GM19240 (cell line): ENCODE data around the gene ACAP3.

Source experiments
- DNase-seq: peaks from one replicate; pipeline ENCODE4 v3.0.0; 2011; ENCODE audit warnings: low spot score; ENCODE audit not compliant: insufficient read length

ACAP3 gene

DNA sequence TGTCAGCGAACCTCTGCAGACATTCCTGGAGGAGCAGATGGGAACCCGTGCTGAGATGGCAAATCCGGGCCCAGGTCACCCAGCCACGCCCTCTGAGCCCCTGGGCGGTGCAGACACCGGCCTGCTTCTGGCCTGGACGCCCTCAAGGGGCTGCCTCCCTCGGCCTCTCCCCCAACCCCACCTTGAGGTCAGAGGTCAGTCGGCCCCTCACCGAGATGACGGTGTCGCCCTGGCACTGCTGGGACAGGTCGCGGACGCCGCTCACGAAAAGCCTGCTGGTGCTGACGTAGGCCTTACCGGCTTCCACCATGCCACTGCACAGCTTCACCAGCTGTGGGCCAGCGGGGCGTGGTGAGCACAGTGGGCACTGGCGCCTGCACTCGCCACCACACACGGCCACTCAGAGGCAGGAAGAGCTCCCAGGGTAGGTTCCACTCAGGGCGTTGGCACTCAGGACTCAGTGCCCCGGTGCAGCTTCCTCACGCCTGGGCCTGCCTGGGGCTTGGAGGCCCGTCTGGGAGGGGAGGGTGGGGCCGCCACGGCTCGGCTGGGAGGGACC, 4.7 kb downstream of the ACAP3 start:
- DNase-seq, result no peak

DNA sequence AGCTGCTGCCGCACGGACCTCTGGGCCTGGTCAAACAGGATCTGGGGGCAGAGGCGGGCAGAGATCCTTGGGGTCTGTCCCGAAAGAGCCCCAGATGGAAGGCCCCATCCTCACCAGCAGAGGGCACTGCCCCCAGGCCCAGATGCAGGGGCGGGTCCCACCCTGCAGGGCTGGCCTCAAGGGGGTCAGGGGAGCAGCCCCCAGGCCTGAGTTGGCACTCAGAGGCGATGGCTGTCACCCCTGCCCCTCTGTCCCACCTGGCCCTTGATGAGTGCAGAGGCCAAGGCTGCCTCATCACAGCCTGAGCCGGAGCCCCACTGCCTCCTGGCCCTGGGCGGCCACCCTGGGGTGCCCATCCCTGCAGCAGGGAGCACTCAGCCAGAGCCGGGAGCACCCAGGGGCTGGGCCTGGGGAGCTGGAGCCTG, 5.7 kb downstream of the ACAP3 start:
- DNase-seq, result no peak

DNA sequence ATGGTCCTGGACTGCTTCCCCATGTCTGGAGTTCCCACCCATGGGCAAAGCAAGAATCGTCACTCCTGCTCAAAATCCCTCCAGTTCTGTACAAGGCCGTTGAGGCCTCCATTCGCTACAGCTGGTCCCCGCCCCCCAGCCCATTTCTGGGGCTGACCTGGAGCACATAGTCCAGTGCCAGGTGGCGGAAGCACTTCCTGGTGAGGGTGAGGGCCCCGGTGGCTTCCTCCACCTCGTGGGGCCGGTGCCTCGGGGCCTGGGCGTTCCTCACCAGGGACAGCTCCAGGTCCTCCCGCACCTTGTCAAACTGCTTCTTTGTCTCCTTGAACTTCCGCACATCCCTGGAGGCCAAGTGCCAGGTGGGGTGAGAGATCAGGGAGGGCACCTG, 7.4 kb downstream of the ACAP3 start:
- DNase-seq, result no peak

DNA sequence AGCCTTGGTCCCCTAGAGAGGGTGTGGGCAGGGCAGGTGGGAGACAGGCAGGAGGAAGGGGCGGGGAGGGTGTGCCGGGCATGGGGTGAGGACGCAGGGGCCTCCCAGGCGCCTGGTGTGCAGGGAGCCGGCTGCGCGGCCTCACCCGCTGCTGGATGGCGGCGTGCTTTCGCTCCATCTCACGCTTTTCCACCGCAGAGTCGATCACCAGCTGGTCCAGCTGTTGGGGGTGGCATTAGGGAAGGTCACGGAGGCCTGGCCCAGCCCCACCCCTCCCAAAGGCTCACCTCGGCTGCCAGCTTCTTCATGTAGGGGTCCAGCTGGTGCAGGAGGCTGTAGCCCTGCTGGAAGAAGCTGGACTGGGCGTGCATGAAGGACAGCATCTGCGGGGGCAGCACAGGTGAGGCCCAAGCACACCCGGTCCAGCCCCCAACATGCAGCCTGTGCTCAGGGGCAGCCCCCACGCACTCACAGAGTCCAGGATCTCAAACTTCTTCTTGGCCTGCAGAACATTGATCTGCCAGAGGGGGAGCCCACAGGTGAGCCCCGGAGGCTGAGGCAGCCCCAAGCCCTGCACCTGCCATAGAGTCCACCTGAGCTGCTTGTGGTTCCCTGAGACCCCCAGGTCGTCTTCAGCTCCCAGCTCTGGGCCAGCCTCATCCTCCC, 7.9 kb downstream of the ACAP3 start:
- no peak for DNase-seq

DNA sequence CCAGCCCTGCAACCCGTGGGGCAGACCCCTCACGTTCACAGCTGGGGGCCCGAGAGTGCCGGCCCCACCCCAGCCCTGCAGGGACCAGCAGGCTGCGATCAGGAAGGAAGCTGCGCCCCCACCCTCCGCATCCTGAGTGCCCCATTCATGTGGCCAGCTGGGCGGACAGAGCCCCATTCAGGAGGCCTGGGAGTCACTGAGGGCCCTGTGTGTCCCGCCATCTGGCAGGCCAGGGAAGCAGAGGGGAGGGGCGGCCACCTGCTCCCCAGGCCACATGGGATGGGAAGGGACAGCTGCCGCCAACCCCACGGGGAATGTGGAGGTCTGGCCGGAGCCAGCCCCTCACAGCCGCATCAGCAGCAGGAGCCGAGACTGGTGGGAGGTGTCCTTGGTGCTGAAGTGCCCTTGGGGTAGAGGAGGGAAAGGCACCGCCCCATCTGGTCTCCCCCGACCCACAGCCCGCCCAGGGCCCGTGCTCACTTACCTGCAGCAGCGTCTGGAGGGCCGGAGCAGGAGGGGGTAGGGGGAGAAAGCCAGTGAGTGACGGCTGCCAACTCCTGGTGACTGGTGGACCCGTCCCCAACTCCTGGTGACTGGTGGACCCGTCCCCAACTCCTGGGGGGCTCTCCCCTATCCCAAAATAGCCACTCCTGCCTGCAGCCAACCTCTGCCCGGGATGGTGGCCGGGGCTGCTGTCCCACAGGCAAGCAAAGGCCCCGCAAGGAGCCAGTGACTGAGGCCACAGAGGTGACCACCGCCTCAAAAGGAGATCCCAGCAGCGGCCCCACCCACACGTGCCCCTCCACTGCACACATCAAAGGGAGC, 8.7 kb downstream of the ACAP3 start:
- no peak for DNase-seq

DNA sequence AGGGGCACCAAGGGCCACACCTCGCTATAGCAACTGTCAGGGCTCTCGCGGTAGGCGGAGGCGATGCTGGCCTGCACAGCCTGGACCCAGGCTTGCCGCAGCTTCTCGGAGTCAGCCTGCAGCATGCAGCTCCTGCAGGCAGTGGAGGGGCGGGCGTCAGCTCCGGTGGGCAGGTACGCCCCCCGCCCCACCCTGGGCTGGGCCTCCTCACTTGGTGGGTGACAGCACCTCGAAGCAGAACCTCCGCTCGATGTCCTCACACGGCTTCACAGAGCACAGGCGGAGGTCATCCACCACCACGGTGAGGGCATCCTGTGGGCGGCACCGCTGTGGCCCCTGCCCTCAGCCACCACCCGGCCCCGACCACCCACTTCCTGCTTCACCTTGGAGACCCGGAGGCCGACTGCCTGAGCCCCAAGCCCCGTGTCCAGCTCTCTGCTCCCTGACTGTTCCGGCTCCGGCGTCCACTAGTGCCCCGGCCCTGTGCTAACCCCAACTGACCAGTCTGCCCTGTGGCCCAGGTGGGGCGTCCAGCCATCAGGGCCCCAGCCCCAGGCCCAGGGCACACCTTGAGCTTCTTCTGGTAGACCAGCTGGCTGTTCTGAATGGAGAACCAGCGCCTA, 9.8 kb downstream of the ACAP3 start:
- DNase-seq, result no peak

DNA sequence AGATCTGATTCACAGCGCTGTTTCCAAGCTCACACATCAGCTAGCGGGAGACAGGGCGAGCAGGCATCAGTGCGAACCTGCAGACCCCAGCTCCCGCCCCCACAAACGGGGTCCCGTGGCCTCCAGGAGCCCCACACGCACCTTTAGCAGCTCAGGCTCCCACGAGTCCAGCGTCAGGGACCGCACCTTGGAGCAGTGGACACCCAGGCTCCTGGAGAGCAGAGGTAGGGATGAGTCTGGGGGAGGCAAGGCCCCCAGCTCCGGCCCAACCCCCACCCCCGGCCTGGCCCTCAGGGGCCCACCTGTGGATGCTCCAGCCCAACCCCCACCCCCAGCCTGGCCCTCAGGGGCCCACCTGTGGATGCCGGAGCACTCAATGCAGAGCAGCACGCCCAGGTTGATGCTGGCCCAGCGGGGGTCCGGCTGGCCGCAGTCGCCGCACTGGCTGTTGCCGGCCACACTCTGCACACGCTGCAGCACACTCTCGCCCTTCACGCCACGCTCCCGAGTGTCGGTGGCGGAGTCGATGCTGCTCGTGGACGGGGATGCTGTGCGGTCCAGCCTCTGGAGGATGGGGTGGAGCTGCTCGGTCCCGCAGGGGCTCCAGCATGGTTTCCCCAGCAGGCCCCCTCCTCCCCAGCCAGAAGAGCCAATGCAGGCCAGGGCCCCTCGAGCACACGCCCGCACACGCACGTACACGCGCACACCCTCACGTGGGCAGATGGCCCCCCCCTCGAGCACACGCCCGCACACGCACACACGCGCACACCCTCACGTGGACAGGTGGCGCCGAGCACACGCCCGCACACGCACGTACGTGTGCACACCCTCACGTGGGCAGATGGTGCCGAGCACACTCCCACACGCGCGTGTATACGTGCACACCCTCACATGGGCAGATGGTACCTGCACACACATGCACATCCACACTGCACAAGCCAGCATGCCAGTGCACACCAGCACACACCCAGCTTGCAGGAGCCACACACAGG, 11.4 kb downstream of the ACAP3 start:
- DNase-seq, result no peak

DNA sequence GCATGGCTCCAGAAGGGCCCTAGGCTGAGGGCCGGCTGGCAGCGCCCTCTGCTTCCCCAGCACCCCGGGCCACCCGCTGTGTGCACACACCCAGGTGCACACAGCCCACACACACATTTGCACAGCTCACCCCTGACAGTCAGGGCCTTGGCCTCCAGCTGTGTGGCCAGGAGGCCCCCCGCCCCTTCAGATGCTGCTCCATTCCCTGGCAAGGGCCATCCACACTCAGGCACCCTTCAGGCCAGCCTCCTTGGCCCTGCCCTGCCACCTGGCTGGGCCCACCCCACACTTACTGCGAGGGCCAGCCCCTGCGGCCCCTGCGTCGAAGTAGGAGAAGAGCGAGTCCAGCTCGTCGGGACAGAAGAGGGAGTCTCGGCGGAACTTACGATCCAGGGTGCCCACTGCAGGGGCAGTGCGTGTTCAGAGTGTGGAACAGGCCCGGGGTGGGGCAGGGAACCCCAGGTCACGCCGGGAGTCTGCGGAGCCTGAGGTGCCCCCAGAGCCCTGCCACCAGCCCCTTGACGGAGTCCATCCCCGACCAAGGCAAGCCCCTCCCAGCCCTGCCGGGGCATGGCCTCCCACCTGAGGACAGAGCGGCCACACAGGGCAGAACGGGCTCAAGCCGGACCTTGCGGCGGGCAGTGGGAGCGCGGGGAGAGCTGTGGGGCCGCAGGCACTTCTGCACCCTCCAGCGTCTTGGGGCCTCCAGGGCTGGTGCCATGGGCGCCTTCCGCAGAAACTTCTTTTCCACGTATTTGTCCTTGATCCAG, 12.4 kb downstream of the ACAP3 start:
- DNase-seq, result no peak

DNA sequence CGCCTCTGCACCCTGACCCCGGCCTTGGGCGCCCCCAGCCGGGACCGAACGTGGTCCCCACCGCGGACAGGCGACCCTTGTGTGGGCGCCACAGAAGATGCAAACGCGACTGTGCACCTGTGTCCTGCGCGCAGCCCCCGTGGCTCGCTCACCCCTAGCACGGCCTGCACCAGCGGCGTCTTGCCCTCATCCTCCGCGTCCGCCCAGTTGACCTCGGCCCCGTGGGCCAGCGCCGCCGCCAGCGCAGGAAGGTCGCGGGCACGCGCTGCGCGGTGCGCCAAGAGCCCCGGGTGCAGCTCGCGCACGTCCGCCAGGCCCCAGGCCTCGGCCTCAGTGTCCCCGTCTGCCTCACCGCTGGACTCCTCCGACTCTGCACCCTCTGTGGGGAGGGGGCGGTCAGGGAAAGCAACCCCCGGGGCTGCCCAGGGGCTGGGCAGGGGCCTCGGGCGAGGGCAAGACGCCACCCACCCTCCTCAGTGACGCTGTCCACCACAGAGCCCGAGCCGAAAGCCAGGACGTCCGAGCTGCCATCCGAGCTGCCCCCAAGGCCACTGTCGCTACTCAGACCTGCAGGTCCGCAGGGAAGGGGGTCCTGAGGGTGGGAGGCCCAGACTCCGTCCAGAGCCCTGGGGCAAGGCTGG, 13.4 kb downstream of the ACAP3 start:
- DNase-seq, result no peak

DNA sequence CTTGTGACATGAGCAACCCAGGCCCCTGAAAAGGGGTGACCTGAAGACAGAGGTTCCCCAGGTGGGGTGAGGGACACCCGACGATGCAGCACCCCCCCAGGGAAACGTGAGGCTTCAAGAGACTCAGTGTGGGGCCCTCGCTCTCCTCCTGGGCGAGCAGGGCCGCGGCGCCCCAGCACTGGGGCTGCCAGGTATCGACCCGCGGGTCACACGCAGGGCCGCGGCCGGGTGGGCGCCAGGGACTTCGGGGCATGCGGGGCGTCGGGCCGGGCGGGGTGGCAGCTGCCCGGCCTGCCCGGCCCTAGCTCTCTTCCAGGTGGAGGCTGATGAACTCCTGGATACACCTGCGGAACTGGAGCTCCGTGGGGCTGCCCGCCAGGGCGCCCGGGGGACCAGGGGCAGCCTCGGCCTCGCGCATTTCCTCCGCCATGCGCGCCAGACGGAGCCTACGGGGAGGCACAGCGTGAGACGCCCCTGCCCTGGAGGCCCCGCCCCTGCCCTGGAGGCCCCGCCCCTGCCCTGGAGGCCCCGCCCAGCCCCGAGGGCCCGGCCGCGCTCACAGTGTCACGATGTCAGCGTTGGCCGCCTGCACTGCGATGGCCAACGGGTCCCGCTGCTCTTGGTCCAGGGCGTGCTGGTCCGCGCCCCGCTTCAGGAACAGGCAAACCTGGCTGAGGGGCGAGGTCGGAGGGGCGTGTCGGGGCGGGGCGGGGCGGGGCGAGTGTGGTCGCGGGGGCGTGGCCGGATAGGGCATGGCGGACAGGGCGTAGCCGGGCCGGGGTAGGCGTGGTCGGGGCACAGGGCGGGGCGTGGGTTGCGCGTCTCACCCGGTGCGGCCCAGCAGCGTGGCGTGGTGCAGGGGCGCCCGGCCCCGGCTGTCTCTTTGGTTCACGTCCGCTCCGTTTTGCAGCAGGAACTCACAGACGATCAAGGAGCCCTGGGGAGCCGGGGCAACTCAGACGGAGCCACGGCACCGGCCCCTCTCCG, 14.2 kb downstream of the ACAP3 start:
- DNase-seq, result no peak

DNA sequence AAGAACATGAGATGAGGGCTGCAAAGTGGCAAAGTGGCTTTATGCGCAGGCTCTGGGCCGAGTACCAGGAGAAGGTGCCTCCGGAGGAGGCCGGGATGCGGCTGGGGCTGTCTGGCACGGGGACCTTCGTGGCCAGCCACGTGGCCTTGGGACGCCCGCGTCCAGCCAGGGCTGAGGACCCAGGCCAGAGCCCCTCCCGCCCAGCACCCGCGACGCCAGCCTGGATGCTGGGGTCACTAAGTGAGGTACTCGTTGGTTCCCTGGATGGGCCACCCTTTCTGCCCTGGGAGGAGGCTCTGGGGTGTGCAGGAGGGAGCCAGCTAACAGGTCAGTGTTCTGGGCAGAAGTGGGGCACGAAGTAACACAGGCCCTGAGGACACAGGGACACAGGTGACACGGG, 14.9 kb downstream of the ACAP3 start:
- DNase-seq, result no peak

DNA sequence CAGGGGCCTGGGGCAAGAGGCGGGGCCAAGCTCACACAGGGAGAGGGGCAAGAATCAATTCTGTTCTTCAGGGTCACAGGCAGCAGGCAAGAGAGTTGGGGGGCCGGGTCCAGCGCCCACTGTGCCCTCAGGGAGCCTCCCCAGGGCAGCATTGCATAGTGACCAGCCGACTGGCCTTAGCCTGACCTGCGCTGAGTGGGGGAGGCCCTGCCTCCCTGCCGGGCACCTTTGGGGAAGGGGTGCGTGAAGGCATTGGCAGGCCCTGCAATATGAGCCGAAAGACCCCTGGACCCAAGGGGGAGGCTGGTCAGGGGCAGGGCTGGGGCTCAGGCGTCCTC, 15.3 kb downstream of the ACAP3 start:
- DNase-seq, result no peak

DNA sequence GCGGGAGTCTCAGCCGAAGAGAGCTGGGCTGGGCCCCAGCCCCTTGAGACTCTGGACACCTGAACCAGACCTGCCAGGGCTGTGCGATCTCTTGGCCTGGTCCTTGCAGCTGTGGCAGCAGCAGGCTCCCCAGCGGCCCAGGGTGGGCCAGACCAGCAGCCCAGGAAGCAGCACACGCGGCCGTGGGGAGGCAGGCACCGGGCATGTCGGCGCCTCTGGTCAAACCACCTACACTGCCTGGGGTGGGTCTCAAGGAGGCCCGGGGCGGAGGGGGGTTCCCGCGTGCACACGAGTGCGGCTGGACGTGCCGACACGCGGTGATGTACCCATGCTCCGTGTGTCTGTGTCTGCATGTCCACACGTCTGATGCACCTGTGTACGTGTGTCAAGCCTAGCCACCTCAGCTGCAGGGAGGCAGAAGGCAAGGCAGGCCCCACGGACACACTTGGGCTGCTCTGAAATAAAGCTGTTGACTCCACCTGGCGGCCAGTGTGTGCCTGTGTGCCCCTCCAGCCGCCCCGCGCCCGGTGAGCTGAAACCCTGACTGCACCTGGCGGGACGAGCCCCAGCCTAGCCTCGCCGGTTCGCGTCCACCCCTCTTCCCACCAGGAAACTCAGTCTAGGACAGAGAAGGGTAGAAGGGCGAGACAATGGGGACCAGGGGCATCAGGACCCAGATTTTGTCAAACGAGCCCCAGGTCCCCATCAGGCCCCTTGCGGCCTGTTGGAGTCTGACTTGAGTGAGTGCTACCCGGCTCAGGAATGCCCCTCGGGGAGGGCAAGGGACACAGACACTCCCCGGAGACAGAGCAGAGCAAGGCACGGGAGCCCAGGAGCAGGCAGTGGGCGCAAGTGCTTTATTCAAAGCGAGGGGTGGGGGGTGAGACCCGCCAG, 15.9 kb downstream of the ACAP3 start:
- DNase-seq, result peak; percentile 92

DNA sequence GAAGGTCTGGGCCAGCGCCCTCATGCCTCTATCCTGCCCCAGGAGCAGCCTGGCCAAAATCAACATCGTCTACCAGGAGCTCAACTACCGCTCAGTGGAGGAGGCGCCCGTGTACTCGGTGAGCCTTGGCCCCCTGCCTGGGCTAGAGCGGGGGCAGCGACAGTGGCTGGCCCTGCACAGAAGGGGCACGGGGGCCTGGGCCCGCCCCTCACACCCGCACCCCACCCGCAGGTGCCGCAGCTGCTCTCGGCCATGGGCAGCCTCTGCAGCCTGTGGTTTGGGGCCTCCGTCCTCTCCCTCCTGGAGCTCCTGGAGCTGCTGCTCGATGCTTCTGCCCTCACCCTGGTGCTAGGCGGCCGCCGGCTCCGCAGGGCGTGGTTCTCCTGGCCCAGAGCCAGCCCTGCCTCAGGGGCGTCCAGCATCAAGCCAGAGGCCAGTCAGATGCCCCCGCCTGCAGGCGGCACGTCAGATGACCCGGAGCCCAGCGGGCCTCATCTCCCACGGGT, 16.7 kb downstream of the ACAP3 start:
- DNase-seq, result no peak

DNA sequence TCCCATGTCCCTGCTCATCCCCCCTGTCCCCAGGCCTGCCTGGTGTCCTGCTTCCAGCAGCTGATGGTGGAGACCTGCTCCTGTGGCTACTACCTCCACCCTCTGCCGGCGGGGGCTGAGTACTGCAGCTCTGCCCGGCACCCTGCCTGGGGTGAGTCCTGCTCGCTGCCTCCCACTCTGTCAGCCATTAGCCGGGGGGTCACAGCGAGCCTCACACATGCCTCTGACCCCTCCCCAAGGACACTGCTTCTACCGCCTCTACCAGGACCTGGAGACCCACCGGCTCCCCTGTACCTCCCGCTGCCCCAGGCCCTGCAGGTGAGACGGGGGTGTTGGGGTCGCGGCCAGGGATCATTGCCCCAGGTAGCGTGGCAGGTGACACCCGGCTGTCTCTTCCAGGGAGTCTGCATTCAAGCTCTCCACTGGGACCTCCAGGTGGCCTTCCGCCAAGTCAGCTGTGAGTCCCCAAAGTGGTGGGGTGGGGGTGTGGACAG, 17.4 kb downstream of the ACAP3 start:
- DNase-seq, result peak; percentile 65

DNA sequence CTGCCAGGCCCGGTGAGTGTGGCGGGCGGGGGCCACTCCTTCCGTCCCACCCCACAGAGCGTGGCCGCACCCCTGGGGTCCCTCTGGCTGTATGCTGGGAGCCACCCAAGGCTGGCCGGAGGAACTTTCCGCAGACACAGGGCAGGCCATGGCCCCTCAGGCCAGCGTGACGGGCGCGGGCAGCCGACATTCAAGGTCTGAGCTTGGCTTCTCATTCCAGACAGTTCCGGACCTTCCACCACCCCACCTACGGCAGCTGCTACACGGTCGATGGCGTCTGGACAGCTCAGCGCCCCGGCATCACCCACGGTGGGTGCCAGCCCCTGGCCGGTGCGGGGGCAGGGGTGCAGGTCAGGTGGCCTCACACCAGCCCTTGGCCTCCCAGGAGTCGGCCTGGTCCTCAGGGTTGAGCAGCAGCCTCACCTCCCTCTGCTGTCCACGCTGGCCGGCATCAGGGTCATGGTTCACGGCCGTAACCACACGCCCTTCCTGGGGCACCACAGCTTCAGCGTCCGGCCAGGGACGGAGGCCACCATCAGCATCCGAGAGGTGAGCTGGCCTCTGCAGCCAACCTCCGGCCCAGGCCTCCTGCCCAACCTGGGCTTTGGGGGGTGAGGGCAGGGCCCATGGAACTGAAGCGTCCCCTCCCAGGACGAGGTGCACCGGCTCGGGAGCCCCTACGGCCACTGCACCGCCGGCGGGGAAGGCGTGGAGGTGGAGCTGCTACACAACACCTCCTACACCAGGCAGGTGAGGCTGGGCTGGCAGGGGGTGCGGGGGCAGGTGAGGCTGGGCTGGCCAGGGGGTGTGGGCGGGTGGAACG, 20.2 kb downstream of the ACAP3 start:
- no peak for DNase-seq
